Left ventricle myocardium inferior (tissue), 1 donor: Measurements from ENCODE around the gene FLT3LG. TPM values are rescaled to one million over a fixed set of nuclear protein-coding genes. Genes with fewer than 3 reads are reported as not detected.
"Not testable (repeated sequence)": the region's sequence is repeated elsewhere in the genome, so short reads cannot be mapped to it uniquely, and the experiment has no call there.

Experiments
- DNase-seq: peaks from one replicate; pipeline ENCODE4 v3.0.0-alpha.2; 2020
- H3K27ac ChIP-seq: fragments of 200-600 bp; replicated peaks from 2 replicates; pipeline ENCODE4 v1.8.0; 2021
- H3K27me3 ChIP-seq: fragments of 200-600 bp; 2 replicates; pipeline ENCODE4 v1.8.0; 2021; ENCODE audit warnings: low read depth
- H3K36me3 ChIP-seq: fragments of 200-600 bp; 2 replicates; pipeline ENCODE4 v1.8.0; 2021
- H3K4me1 ChIP-seq: fragments of 200-600 bp; 2 replicates; pipeline ENCODE4 v1.8.0; 2021
- H3K4me3 ChIP-seq: fragments of 200-600 bp; 2 replicates; pipeline ENCODE4 v1.8.0; 2021; ENCODE audit warnings: mild to moderate bottlenecking, moderate library complexity
- H3K9me3 ChIP-seq: fragments of 200-600 bp; replicated peaks from 2 replicates; pipeline ENCODE4 v1.8.0; 2021
- CTCF ChIP-seq: fragments of 200-600 bp; IDR thresholded peaks from 2 replicates; pipeline ENCODE4 v1.8.0; 2021; ENCODE audit warnings: antibody characterized with exemption, mild to moderate bottlenecking, borderline replicate concordance
- intact Hi-C: fragments of 100-400 bp; cut with micrococcal nuclease; formaldehyde crosslinking; loops from one replicate; pipeline ENCODE4 v1.11.0; 2022
- total RNA-seq: library from RNA; stranded (reverse); fragmentation: NEBNext Ultra II Directional; extraction: Animal tissue kit (Norgen Biotek cat#: 25700); gene quantifications from one replicate; pipeline ENCODE4 v1.2.1, GENCODE V29; 2021
- donor health status: DM: no; HTN: yes; CAD: no; lungs with severe emphysema.

FLT3LG gene
- total RNA-seq, 1 donor from 2014 or later: 3.1 TPM

DNA sequence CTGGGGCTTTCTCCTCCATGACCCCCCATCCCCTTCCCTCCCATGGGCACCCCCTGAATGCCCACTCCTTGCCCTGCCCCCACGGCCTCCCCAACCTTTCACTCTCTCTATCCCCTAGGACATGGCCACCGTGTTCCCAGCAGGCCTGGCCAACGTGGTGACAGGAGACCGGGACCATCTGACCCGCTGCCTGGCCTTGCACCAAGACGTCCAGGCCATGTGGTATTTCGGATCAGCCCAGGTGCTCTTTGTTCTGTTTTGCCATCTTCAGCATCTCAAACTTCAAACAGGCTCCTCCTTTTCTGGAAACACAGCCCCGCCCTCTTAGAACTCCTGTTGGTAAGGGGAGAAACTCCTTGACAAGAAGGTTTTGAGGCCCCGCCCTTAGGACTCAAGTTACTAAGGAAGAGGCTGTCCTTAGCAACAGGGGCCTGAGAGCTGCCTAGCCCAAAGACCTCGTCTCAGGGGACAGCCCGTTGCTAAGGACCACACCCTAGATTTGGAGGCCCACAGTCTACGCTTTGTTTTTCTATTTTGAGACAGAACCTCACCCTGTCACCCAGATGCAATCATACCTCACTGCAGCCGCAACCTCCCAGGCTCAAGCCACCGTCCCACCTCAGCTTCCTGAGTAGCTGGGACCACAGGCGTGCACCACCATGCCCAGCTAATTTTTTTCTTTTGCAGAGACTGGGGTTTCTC is 5.1 kb upstream of the FLT3LG start:
- Histone ChIP-seq H3K4me3 (no peak overlapping the region), H3K4me1 (peaks cover 33% of the 10 kb centered on the region), H3K9me3 (no peaks in the 10 kb centered on the region), H3K36me3 (peaks cover 22% of the 10 kb centered on the region), H3K27ac (peak overlapping the region; percentile 88), H3K27me3 (no peaks in the 10 kb centered on the region)
- TF ChIP-seq CTCF: no peak
- DNase-seq: peak; percentile 80
- intact Hi-C loops: no loop called here

DNA sequence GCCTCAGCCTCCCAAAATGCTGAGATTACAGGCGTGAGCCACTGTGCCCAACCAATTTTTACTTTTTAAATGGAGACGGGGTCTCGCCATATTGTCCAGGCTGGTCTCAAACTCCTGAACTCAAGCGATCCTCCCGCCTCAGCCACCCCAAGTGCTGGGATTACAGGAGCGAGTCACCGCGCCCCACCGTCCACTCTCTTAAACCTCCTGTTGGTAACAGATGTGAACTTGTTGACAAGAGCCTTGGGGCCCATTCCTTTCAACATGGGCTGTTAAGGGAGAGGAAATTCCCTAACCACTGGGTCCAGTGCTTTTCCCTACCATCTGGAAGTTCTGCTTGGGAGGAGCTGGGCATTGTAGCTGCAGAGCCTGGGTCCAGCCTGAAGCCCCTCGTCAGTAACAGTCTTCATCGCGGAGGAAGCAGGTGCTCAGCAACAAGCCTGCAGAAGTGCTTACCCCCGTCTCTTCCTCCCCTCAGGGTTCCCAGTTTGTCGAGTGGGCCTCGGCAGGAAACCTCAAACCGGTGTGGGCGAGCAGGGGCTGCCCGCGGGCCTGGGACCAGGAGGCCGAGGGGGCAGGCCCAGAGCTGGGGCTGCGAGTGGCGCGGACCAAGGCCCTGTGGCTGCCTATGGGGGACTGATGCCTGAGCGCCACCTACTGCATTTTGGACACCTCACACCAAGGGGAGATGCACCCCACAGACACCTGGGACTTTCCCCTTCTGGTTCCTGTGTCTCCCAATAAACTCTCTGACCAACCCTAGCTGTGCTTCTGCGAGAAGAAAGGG is 4.0 kb upstream of the FLT3LG start:
- intact Hi-C loops: no loop called here
- Histone ChIP-seq H3K27ac (peak overlapping the region; percentile 88), H3K9me3 (no peaks in the 10 kb centered on the region), H3K4me3 (no peak overlapping the region), H3K36me3 (peaks cover 15% of the 10 kb centered on the region), H3K27me3 (no peaks in the 10 kb centered on the region), H3K4me1 (peaks cover 41% of the 10 kb centered on the region)
- peak; percentile 18 for TF ChIP-seq CTCF
- no peak for DNase-seq

- DNase-seq: no peak
- H3K36me3 ChIP-seq: peaks cover 9% of the 10 kb centered on the region
- no peak for TF ChIP-seq CTCF
- no peak overlapping the region for H3K4me3 ChIP-seq
- H3K4me1 ChIP-seq: peaks cover 41% of the 10 kb centered on the region
- H3K27me3 ChIP-seq: no peaks in the 10 kb centered on the region
- peak overlapping the region; percentile 88 for H3K27ac ChIP-seq
- intact Hi-C loops: no loop called here
- no peaks in the 10 kb centered on the region for H3K9me3 ChIP-seq
These were observed 3.4 kb upstream of the FLT3LG start for GRCh38 chr19:49470615-49470978.

DNA sequence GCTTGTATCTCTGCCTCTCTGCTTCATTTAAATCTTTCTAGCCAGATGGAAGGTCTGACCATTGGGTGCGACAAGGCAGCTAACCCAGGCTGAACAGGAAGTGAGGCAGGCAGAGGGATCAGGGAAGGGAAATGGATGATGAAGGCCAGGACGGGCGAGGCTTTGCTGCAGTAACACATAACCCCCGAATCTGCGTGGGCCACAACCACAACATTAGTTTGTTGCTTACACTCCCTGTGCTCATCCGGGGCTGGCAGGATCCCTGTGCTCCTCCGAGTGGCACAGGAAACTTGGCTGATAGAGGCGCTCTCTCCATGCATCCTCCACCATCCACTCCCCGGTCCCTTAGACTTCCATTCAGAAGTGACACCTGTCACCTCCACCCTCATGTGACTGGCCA is 1.1 kb upstream of the FLT3LG start:
- H3K36me3 ChIP-seq: no peaks in the 10 kb centered on the region
- H3K27me3 ChIP-seq: no peaks in the 10 kb centered on the region
- intact Hi-C loops: no loop called here
- no peak overlapping the region for H3K4me3 ChIP-seq
- no peak for TF ChIP-seq CTCF
- DNase-seq: no peak
- H3K9me3 ChIP-seq: no peaks in the 10 kb centered on the region
- H3K4me1 ChIP-seq: peaks cover 41% of the 10 kb centered on the region
- H3K27ac ChIP-seq: peak overlapping the region; percentile 91

DNA sequence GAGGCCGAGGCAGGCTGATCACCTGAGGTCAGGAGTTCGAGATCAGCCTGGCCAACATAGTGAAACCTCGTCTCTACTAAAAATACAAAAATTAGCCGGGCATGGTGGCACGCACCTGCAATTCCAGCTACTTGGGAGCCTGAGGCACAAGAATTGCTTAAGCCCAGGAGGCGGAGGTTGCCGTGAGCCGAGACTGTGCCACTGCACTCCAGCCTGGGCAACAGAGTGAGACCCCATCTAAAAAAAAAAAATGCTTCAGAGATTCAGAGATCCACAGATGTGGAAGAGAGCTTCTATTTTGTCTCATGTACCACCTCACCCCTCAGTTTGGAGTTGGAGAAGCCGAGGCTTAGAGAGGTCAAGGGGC is 531 bp upstream of the FLT3LG start:
- Histone ChIP-seq H3K4me3 (peak overlapping the region; percentile 76), H3K4me1 (peaks cover 40% of the 10 kb centered on the region), H3K27ac (peak overlapping the region; percentile 91)
- H3K36me3 ChIP-seq, DNase-seq, intact Hi-C loops, H3K9me3 ChIP-seq, H3K27me3 ChIP-seq: not testable (repeated sequence)

DNA sequence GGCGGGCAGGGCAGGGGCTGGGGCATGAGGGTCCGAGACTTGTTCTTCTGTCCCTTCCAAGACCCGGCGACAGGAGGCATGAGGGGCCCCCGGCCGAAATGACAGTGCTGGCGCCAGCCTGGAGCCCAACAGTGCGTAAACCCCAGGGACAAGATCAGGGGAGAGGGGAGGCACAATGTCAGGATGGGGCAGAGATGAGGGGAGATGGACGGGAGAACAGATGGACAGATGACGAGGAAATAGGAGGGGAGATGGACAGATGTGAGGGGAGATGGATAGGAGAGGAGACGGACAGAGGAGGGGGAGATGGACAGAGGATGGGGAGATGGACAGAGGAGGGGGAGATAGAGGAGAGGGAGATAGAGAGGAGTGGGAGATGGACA is 518 bp downstream of the FLT3LG start:
- peaks cover 35% of the 10 kb centered on the region for H3K4me1 ChIP-seq
- H3K27me3 ChIP-seq: no peaks in the 10 kb centered on the region
- no peak for TF ChIP-seq CTCF
- peak overlapping the region; percentile 91 for H3K27ac ChIP-seq
- peak overlapping the region; percentile 76 for H3K4me3 ChIP-seq
- no peaks in the 10 kb centered on the region for H3K36me3 ChIP-seq
- no peak for DNase-seq
- no peaks in the 10 kb centered on the region for H3K9me3 ChIP-seq
- intact Hi-C loops: no loop called here
